K562 (cell line): ENCODE measurements around the gene FCRLA. TPM values are rescaled to one million over a fixed set of nuclear protein-coding genes. Genes with fewer than 3 reads are reported as not detected.

Source experiments
- ATAC-seq: fragments of 200-7000 bp; cut with Tn5 transposase; 3 replicates; pipeline ENCODE4 v1.9.1; 2020; ENCODE audit warnings: moderate library complexity
- BruUV-seq: library from RNA; stranded (reverse); fragments of 400-500 nt; replicated peaks from 2 replicates; lab custom pipeline; 2021; lab: Mats Ljungman, UMichigan
- CTCF ChIA-PET: fragments of 300-600 bp; formaldehyde crosslinking; extraction: SDS; loops from one replicate; lab custom pipeline; 2021; ENCODE audit warnings: low intra/inter-chr PET ratio; lab: Yijun Ruan, JAX
- POLR2A ChIA-PET: fragments of 300-600, 350-650 bp; sonication (Branson Sonifier 250); formaldehyde crosslinking; extraction: SDS; loops from one replicate; lab custom pipeline; 2021; ENCODE audit warnings: antibody characterized with exemption, inconsistent platforms; lab: Yijun Ruan, JAX
- DNase-seq, 4 experiments: peaks; one replicate each; pipeline versions ENCODE4 v3.0.0 to v3.0.0-alpha.2; 2011 to 2018; ENCODE audit warnings: low spot score in 3 of 4, mixed read lengths in 3 of 4; ENCODE audit errors: extremely low read depth in 1 of 4
- FAIRE-seq: peaks from 2 replicates; lab custom pipeline; 2011; peaks lifted over from hg19 to GRCh38; lab: Jason Lieb, UNC
- H2AFZ ChIP-seq: 2 replicates; pipeline ENCODE4 v1.6.0; 2011; ENCODE audit warnings: low read depth, low read length, control low read depth, inconsistent platforms
- H3K27ac ChIP-seq: fragments of 200-600 bp; 3 replicates; pipeline ENCODE4 v1.8.0; 2011; ENCODE audit warnings: low read depth, mild to moderate bottlenecking, control low read depth, inconsistent platforms, low read length, moderate library complexity, mixed read lengths; ENCODE audit errors: extremely low read depth
- H3K27me3 ChIP-seq, 2 experiments: fragments of 300-600 bp in 1 of 2; 2 replicates in 1 of 2; 3 replicates in 1 of 2; pipeline versions ENCODE4 v1.6.0 to v1.8.0; 2011; ENCODE audit warnings: inconsistent platforms in 2 of 2, low read length in 2 of 2, mild to moderate bottlenecking in 1 of 2, mixed read lengths in 1 of 2, moderate library complexity in 1 of 2; ENCODE audit not compliant: control insufficient read depth in 2 of 2, insufficient read depth in 2 of 2
- H3K36me3 ChIP-seq: fragments of 300-600 bp; 3 replicates; pipeline ENCODE4 v1.8.0; 2011; ENCODE audit warnings: mild to moderate bottlenecking, low read length, inconsistent platforms; ENCODE audit not compliant: control insufficient read depth, insufficient read depth
- H3K4me1 ChIP-seq, 2 experiments: fragments of 200-600 bp in 1 of 2; replicated peaks in 1 of 2; 2 replicates in 1 of 2; 3 replicates in 1 of 2; pipeline versions ENCODE4 v1.5.1 to v1.8.0; 2011; ENCODE audit warnings: inconsistent platforms in 2 of 2, low read length in 2 of 2, mild to moderate bottlenecking in 1 of 2, mixed read lengths in 1 of 2, moderate library complexity in 1 of 2; ENCODE audit not compliant: control insufficient read depth in 2 of 2, insufficient read depth in 2 of 2
- H3K4me2 ChIP-seq: 2 replicates; pipeline ENCODE4 v1.6.1; 2011; ENCODE audit warnings: low read length, control low read depth, inconsistent platforms, mixed read lengths; ENCODE audit not compliant: insufficient read depth
- H3K4me3 ChIP-seq: fragments of 200-600 bp; sonication (generic), shearing (Covaris generic); 2 replicates; pipeline ENCODE4 v1.5.1; 2016; ENCODE audit warnings: control low read depth, inconsistent platforms
- H3K79me2 ChIP-seq: fragments of 200-600 bp; 3 replicates; pipeline ENCODE4 v1.8.0; 2011; ENCODE audit warnings: low read length, inconsistent platforms; ENCODE audit not compliant: control insufficient read depth, insufficient read depth
- H3K9ac ChIP-seq, 2 experiments: 2 replicates each; pipeline versions ENCODE4 v1.6.0 to v1.6.1; 2011; ENCODE audit warnings: low read depth in 2 of 2, low read length in 2 of 2, control low read depth in 1 of 2, inconsistent platforms in 1 of 2, mild to moderate bottlenecking in 1 of 2, mixed read lengths in 1 of 2; ENCODE audit not compliant: insufficient read depth in 1 of 2
- H3K9me1 ChIP-seq: one replicate; pipeline ENCODE4 v1.6.0; 2011; ENCODE audit warnings: inconsistent platforms, mild to moderate bottlenecking, low read length, moderate library complexity; ENCODE audit not compliant: control insufficient read depth, insufficient read depth
- H3K9me3 ChIP-seq: replicated peaks from 2 replicates; pipeline ENCODE4 v1.5.1; 2011; ENCODE audit warnings: low read depth, low read length, inconsistent platforms; ENCODE audit not compliant: control insufficient read depth, insufficient read depth
- H4K20me1 ChIP-seq: replicated peaks from 2 replicates; pipeline ENCODE4 v1.6.1; 2011; ENCODE audit warnings: low read length, inconsistent platforms, mixed read lengths; ENCODE audit not compliant: control insufficient read depth, insufficient read depth
- CEBPG ChIP-seq, 3 experiments: fragments of 200-800 bp in 1 of 3; sonication (Bioruptor generic) in 1 of 3; sonication (generic) in 1 of 3; formaldehyde crosslinking in 1 of 3; IDR thresholded peaks in 2 of 3; conservative IDR thresholded peaks in 1 of 3; 2 replicates each; pipeline versions ENCODE4 v1.6.1 to v1.8.0; 2016 to 2022; ENCODE audit warnings: missing compliant biosample characterization in 2 of 3, missing genetic modification characterization in 2 of 3, mild to moderate bottlenecking in 1 of 3, missing genetic modification reagents in 1 of 3
- CHCHD3 ChIP-seq: fragments of 250-450 bp; sonication (Bioruptor Pico); IDR thresholded peaks from 2 replicates; pipeline ENCODE4 v2.1.2; 2022; ENCODE audit warnings: mild to moderate bottlenecking
- EP300 ChIP-seq: IDR thresholded peaks from 2 replicates; pipeline ENCODE4 v1.6.1; 2012; ENCODE audit warnings: low read length, improper control_type of control experiment
- HLTF ChIP-seq: fragments of 450-650 bp; IDR thresholded peaks from 2 replicates; pipeline ENCODE4 v1.6.1; 2016
- HMG20B ChIP-seq: fragments of 250-450 bp; sonication (Bioruptor Pico); IDR thresholded peaks from 2 replicates; pipeline ENCODE4 v1.5.0; 2021; ENCODE audit warnings: mild to moderate bottlenecking
- HMGXB4 ChIP-seq: sonication (generic); formaldehyde crosslinking; IDR thresholded peaks from 2 replicates; pipeline ENCODE4 v1.8.1; 2023; ENCODE audit warnings: mild to moderate bottlenecking, missing genetic modification reagents
- LEF1 ChIP-seq: fragments of 450-650 bp; IDR thresholded peaks from 2 replicates; pipeline ENCODE4 v1.6.1; 2016; ENCODE audit warnings: mild to moderate bottlenecking
- MEIS2 ChIP-seq: fragments of 450-650 bp; IDR thresholded peaks from 2 replicates; pipeline ENCODE4 v1.6.1; 2014; ENCODE audit warnings: mild to moderate bottlenecking; ENCODE audit not compliant: partially characterized antibody
- NCOA2 ChIP-seq, 2 experiments: fragments of 450-650 bp; IDR thresholded peaks; 2 replicates each; pipeline ENCODE4 v1.6.1; 2018; ENCODE audit warnings: mild to moderate bottlenecking in 2 of 2, moderate library complexity in 1 of 2; ENCODE audit not compliant: partially characterized antibody in 2 of 2
- NFYB ChIP-seq: IDR thresholded peaks from 2 replicates; pipeline ENCODE4 v1.6.1; 2011; ENCODE audit warnings: mild to moderate bottlenecking, moderate library complexity; ENCODE audit not compliant: insufficient read length; ENCODE audit errors: extremely low read depth
- POLR2AphosphoS2 ChIP-seq: IDR thresholded peaks from 2 replicates; pipeline ENCODE4 v1.6.1; 2012; ENCODE audit warnings: low read length, improper control_type of control experiment
- SMARCA4 ChIP-seq: fragments of 450-650 bp; IDR thresholded peaks from 2 replicates; pipeline ENCODE4 v1.6.1; 2016
- SMARCE1 ChIP-seq: fragments of 450-650 bp; IDR thresholded peaks from 2 replicates; pipeline ENCODE4 v1.7.1; 2016; ENCODE audit warnings: mild to moderate bottlenecking
- UBTF ChIP-seq, 2 experiments: IDR thresholded peaks; 2 replicates each; pipeline ENCODE4 v1.6.1; 2012; ENCODE audit warnings: improper control_type of control experiment in 2 of 2, low read depth in 2 of 2, low read length in 2 of 2, borderline replicate concordance in 1 of 2
- ZNF174 ChIP-seq: fragments of 250-450 bp; sonication (Bioruptor Pico); IDR thresholded peaks from 2 replicates; pipeline ENCODE4 v1.4.0; 2020; ENCODE audit warnings: mild to moderate bottlenecking
- ZNF384 ChIP-seq: IDR thresholded peaks from 2 replicates; pipeline ENCODE4 v1.6.1; 2012; ENCODE audit warnings: low read depth, low read length, improper control_type of control experiment
- ZNF511 ChIP-seq: sonication (generic); formaldehyde crosslinking; IDR thresholded peaks from 2 replicates; pipeline ENCODE4 v1.8.0; 2022; ENCODE audit warnings: mild to moderate bottlenecking, missing genetic modification reagents
- ZNF79 ChIP-seq: fragments of 250-450 bp; sonication (Bioruptor Pico); IDR thresholded peaks from 2 replicates; pipeline ENCODE4 v1.4.0; 2020; ENCODE audit warnings: low read depth, mild to moderate bottlenecking, moderate library complexity
- WGBS: fragments of 100-300 bp; shearing (Covaris generic); methylation state at CpG from one replicate; pipeline ENCODE4 v1.1.6; 2016; ENCODE audit warnings: low coverage, mixed read lengths; ENCODE audit not compliant: insufficient coverage; ENCODE audit errors: missing lambda C conversion rate; 5-methylcytosine and 5-hydroxymethylcytosine counted together
- in situ Hi-C: fragments of 300-500 bp; cut with MboI; formaldehyde crosslinking; loops from 4 replicates; pipeline ENCODE4 v1.15.0; 2018; ENCODE audit warnings: inconsistent platforms, mixed read lengths
- intact Hi-C: fragments of 100-400 bp; cut with micrococcal nuclease; formaldehyde crosslinking; loops from 2 replicates; pipeline ENCODE4 v1.14.2; 2022
- polyA plus RNA-seq, 8 experiments: library from polyadenylated mRNA; depleted of rRNA in 4 of 8; stranded (reverse) in 5 of 8; unstranded in 3 of 8; fragments of >200 nt; fragmentation: Nextera tagmentation in 2 of 8; fragmentation: Illumina TruSeq in 1 of 8; extraction: Ambion mirVana in 2 of 8; extraction: Trizol in 1 of 8; gene quantifications; 2 replicates each; pipeline versions ENCODE4 v1.2.1 to v1.2.3, GENCODE V29; 2011 to 2014; ENCODE audit warnings: inconsistent platforms in 1 of 8, missing spikeins in 1 of 8
- total RNA-seq, 7 experiments: library from RNA; depleted of rRNA in 6 of 7; stranded (reverse); fragments of >200 nt in 6 of 7; fragmentation: Illumina TruSeq in 2 of 7; extraction: Trizol in 2 of 7; gene quantifications; 2 replicates each; pipeline versions ENCODE4 v1.2.1 to v1.2.3, GENCODE V29; 2011 to 2021; ENCODE audit warnings: low replicate concordance in 1 of 7

Gene FCRLA
- total and polyA plus RNA-seq, 9 of the 15 experiments (the other 6 are each of a cell fraction or from before 2014, with no cell fraction given) = 0.09 to 0.84 (median 0.44) TPM

- WGBS = 46% methylated on average over 3 of the region's 3 CpGs
- DNase-seq = no peak
- Histone ChIP-seq H3K79me2 (no peaks in the 10 kb centered on the region), H3K9me3 (no peaks in the 10 kb centered on the region), H3K4me2 (0 out of 2 replicates have a peak overlapping the region, but pooled peaks have one; percentile 12), H2AFZ (peak overlapping the region; percentile 81), H3K4me3 (no peak overlapping the region), H3K36me3 (no peaks in the 10 kb centered on the region), H3K27me3 (no peaks in the 10 kb centered on the region), H3K9ac (0 out of 4 replicates have a peak overlapping the region, but pooled peaks of 1 of the 2 experiments have one; percentile 28), H3K27ac (no peak overlapping the region), H3K9me1 (no peaks in the 10 kb centered on the region), H3K4me1 (peaks cover 5 to 9% of the 10 kb centered on the region in 2 experiments; a peak in 3 of 5 replicates), H4K20me1 (no peaks in the 10 kb centered on the region)
- ATAC-seq = no peak
- POLR2A ChIA-PET = interaction anchor here (0.6 kb wide), 1 partner anchor 98 kb away, joined by 3 read pairs; no protein-coding TSS in a partner anchor
- intact Hi-C loops = no loop called here
- peak; percentile 15 for FAIRE-seq
- no TSS peak for BruUV-seq
- in situ Hi-C loops = no loop called here
- CTCF ChIA-PET = no interaction called here
- TF ChIP-seq SMARCE1 (peak; percentile 39; the same call in 1 of the 2 replicates), EP300 (no peak), POLR2AphosphoS2 (no peak), SMARCA4 (peak; percentile 39; the same call in 1 of the 2 replicates), ZNF79 (CRISPR knock-in tag) (no peak), NCOA2 (IDR thresholded peaks at IDR 0.05; ENCODE audit: partially characterized antibody in 2 of 2) (no peak), ZNF174 (no peak), CHCHD3 (CRISPR knock-in tag) (no peak), CEBPG (CRISPR knock-in tag; IDR thresholded peaks at IDR 0.05) (no peak), CEBPG (tag; conservative IDR thresholded peaks at IDR 0.05 in 1 of 2, IDR thresholded peaks at IDR 0.05 in 1 of 2) (no peak), ZNF511 (CRISPR knock-in tag) (no peak), HMG20B (no peak), HLTF (0 out of 2 replicates have a peak, but pooled peaks have one; percentile 15), LEF1 (0 out of 2 replicates have a peak, but pooled peaks have one; percentile 17), HMGXB4 (CRISPR knock-in tag) (no peak), ZNF384 (0 out of 2 replicates have a peak, but pooled peaks have one; percentile 31), UBTF (IDR thresholded peaks at IDR 0.05; ENCODE audit: borderline replicate concordance in 1 of 2, low read depth in 2 of 2, low read length in 2 of 2) (no peak), MEIS2 (peak; percentile 12), NFYB (no peak)
These were observed 18.1 kb upstream of the FCRLA start for GRCh38 chr1:161688946-161689345.
